ENCODE measurements around the gene EFCC1.

The EFCC1 gene

GRCh38 chr3:129054605-129055104 lies 53.6 kb downstream of the EFCC1 start:
- Histone ChIP-seq H3K27ac (no peak overlapping the region), H3K9me3 (no peaks in the 10 kb centered on the region), H3K4me1 (peaks cover 0 to 45% (median 35%) of the 10 kb centered on the region in 4 donors), H3K27me3 (no peaks in the 10 kb centered on the region), H3K4me3 (no peak overlapping the region), H3K36me3 (no peaks in the 10 kb centered on the region)
- TF ChIP-seq, protein P1, sequence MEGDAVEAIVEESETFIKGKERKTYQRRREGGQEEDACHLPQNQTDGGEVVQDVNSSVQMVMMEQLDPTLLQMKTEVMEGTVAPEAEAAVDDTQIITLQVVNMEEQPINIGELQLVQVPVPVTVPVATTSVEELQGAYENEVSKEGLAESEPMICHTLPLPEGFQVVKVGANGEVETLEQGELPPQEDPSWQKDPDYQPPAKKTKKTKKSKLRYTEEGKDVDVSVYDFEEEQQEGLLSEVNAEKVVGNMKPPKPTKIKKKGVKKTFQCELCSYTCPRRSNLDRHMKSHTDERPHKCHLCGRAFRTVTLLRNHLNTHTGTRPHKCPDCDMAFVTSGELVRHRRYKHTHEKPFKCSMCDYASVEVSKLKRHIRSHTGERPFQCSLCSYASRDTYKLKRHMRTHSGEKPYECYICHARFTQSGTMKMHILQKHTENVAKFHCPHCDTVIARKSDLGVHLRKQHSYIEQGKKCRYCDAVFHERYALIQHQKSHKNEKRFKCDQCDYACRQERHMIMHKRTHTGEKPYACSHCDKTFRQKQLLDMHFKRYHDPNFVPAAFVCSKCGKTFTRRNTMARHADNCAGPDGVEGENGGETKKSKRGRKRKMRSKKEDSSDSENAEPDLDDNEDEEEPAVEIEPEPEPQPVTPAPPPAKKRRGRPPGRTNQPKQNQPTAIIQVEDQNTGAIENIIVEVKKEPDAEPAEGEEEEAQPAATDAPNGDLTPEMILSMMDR (IDR thresholded peaks at IDR 0.05) = no peak
- intact Hi-C loops (cut with DNase I; ENCODE audit: low total_unique reads) = loop anchor here (5.0 kb wide), 1 partner anchor 188 kb away; no protein-coding TSS in a partner anchor
- DNase-seq = no peak

GRCh38 chr3:129056451-129057173 lies 55.5 kb downstream of the EFCC1 start:
- no peak overlapping the region for H3K4me3 ChIP-seq
- H3K4me1 ChIP-seq = peaks cover 0 to 47% (median 35%) of the 10 kb centered on the region in 4 donors
- no peaks in the 10 kb centered on the region for H3K27me3 ChIP-seq
- H3K9me3 ChIP-seq = no peaks in the 10 kb centered on the region
- no peak for DNase-seq
- intact Hi-C loops (cut with DNase I; ENCODE audit: low total_unique reads) = no loop called here
- no peak overlapping the region for H3K27ac ChIP-seq
- H3K36me3 ChIP-seq = no peaks in the 10 kb centered on the region
- TF ChIP-seq, protein P1 (IDR thresholded peaks at IDR 0.05) = no peak

GRCh38 chr3:129057249-129057648 lies 56.1 kb downstream of the EFCC1 start:
- intact Hi-C loops (cut with DNase I; ENCODE audit: low total_unique reads) = no loop called here
- Histone ChIP-seq H3K27ac (no peak overlapping the region), H3K4me1 (peaks cover 0 to 40% (median 29%) of the 10 kb centered on the region in 4 donors), H3K9me3 (no peaks in the 10 kb centered on the region), H3K27me3 (no peaks in the 10 kb centered on the region), H3K36me3 (no peaks in the 10 kb centered on the region), H3K4me3 (no peak overlapping the region)
- no peak for DNase-seq
- TF ChIP-seq, protein P1 (IDR thresholded peaks at IDR 0.05) = no peak

DNA sequence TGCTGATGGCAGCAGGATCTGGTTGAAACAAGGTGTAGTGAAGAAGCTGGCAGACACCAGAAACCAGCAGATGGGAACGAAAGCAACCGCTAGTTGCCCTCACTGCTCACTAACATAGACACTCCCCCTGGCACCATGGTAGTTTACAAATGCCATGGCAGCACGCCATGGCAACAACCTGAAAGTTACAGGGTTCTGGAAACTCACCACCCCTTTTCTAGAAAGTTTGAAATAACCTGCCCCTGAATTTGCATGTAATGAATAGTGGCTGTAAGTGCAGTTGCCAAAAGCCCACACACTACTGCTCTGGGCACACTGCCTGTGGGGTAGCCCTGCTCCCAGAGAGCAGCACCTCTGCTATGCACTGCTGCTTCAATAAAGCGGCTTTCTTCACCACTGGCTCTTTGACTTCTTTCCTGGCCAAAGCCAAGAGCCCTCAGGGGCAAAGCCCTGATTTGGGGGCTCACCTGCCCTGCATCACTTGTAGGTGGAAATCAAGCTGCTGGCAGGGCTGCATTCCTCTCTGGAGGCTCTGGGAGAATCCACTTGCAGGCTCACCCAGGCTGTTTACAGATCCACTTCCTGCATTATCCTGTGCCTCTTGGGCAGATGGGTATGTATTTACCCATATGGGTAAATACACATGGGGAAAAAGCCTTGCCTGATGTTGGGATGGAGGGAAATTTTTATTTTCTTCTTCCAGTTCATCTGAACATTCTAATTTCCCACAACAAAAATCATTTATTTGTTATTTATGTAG lies 57.5 kb downstream of the EFCC1 start:
- TF ChIP-seq, protein P1 (IDR thresholded peaks at IDR 0.05) = no peak
- Histone ChIP-seq H3K36me3 (no peaks in the 10 kb centered on the region), H3K4me3 (no peak overlapping the region), H3K9me3 (no peaks in the 10 kb centered on the region), H3K27ac (peak overlapping the region; percentile 32 to 72), H3K27me3 (no peaks in the 10 kb centered on the region), H3K4me1 (peaks cover 0 to 27% (median 16%) of the 10 kb centered on the region in 4 donors)
- DNase-seq = no peak
- intact Hi-C loops (cut with DNase I; ENCODE audit: low total_unique reads) = no loop called here

DNA sequence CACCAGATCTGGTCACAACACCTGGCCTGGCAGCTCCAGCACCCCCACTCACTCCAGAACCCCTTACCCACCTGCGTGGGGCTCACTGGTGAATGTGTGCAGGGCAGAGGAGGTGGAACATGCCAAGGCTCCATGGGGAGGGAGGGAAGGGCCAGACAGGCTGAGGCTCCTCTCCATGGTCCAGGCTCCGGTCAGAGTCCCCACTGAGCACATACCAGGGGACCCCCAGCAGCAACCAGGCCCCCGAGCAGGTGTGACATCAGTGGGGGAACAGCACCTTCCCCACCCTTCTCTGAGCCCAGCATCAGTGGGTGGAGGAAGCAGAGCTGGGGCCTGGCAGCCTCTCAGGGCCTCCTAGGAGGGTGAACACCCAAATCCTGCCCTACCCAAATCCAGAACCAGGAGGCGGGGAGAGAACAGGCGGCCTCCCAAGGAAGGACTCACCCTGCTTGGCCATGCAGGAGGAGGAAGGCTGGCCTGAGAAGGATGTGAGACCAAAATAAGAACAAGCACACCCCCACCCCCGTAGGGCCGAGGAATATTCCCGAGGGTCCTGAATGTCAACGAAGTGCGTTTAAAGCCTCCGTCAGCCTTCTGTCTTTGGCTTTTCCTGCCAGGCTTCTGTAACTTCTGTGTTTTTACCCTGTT lies 58.3 kb downstream of the EFCC1 start:
- Histone ChIP-seq H3K4me3 (no peak overlapping the region), H3K9me3 (no peaks in the 10 kb centered on the region), H3K4me1 (peaks cover 0 to 21% (median 12%) of the 10 kb centered on the region in 4 donors), H3K27me3 (no peaks in the 10 kb centered on the region), H3K27ac (peak overlapping the region; percentile 32 to 72), H3K36me3 (no peaks in the 10 kb centered on the region)
- intact Hi-C loops (cut with DNase I; ENCODE audit: low total_unique reads) = no loop called here
- DNase-seq = peak in 1 of 2 donors; percentile 82
- TF ChIP-seq, protein P1 (IDR thresholded peaks at IDR 0.05) = no peak
